ENCODE measurements around the gene DNPEP. TPM values are rescaled to one million over a fixed set of nuclear protein-coding genes. Genes with fewer than 3 reads are reported as not detected.

The DNPEP gene
- total and polyA plus RNA-seq, 2 of the 4 experiments (the other 2 are of a cell fraction): 74.2 to 89.4 TPM

DNA sequence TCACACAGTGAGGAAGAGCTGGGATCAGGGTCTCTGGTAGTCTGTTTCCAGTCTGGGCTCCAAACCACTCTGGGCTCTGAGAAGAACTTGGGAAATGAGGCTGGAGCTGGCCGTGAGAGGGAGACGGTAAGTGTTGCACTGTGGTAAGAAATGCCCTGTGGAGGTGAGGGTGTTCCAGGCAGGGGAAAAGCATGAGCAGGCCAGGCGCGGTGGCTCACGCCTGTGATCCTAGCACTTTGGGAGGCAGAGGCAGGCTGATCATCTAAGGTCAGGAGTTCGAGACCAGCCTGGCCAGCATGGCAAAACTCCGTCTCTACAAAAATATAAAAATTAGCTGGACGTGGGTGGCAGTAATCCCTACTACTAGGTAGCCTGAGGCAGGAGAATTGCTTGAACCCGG is 16.1 kb upstream of the DNPEP start:
- Histone ChIP-seq H4K5ac (ENCODE audit: low read depth, low read length) (no peak overlapping the region), H3K9me1 (ENCODE audit: insufficient read depth, low read length) (peaks cover 20% of the 10 kb centered on the region), H3K4me2 (ENCODE audit: low read depth, low read length) (no peak overlapping the region), H3K36me3 (ENCODE audit: control insufficient read depth, insufficient read depth, low read length) (no peaks in the 10 kb centered on the region), H2BK120ac (ENCODE audit: low read depth, low read length) (peak overlapping the region; percentile 49; the same call in 1 of the 2 replicates), H2AFZ (replicated peaks; ENCODE audit: low read length, poor library complexity) (peak overlapping the region; percentile 60), H3K27me3 (ENCODE audit: control insufficient read depth, insufficient read depth, low read length) (no peaks in the 10 kb centered on the region; the same call in 1 of the 2 replicates), H2BK20ac (ENCODE audit: low read depth, low read length) (peak overlapping the region; percentile 31; the same call in 1 of the 2 replicates), H3K79me1 (ENCODE audit: low read depth in 1 of 2, low read length in 2 of 2) (no peaks in the 10 kb centered on the region), H3K4me1 (ENCODE audit: control insufficient read depth, insufficient read depth, low read length) (peaks cover 27% of the 10 kb centered on the region), H2BK15ac (ENCODE audit: low read depth, low read length) (peak overlapping the region; percentile 57; the same call in 1 of the 3 replicates), H3K18ac (ENCODE audit: low read depth, low read length) (no peak overlapping the region), H4K20me1 (ENCODE audit: insufficient read depth, low read length) (no peaks in the 10 kb centered on the region), H4K91ac (ENCODE audit: insufficient read depth, low read depth, low read length) (peak overlapping the region; percentile 51; the same call in 1 of the 2 replicates), H3K9ac (ENCODE audit: low read depth, low read length) (no peak overlapping the region), H2AK5ac (ENCODE audit: low read depth, low read length) (peak overlapping the region; percentile 68), H3K4ac (ENCODE audit: low read depth, low read length) (peak overlapping the region; percentile 68), H3K27ac (ENCODE audit: insufficient read depth, low read length) (no peak overlapping the region), H4K8ac (ENCODE audit: low read depth in 2 of 2, low read length in 2 of 2) (no peak overlapping the region), H3K4me3 (ENCODE audit: insufficient read depth, low read depth, low read length) (no peak overlapping the region), H2BK5ac (ENCODE audit: low read depth, low read length, poor library complexity, severe bottlenecking) (no peak overlapping the region), H2AK9ac (replicated peaks; ENCODE audit: low read depth, low read length, poor library complexity) (peak overlapping the region; percentile 79), H3K56ac (ENCODE audit: extremely low read depth, insufficient read depth, low read length) (no peak overlapping the region; the same call in 1 of the 2 replicates), H3K23ac (ENCODE audit: low read depth, low read length) (no peak overlapping the region), H3K14ac (replicated peaks; ENCODE audit: low read depth, low read length) (no peak overlapping the region; the same call in 1 of the 2 replicates), H3K9me3 (ENCODE audit: control insufficient read depth, insufficient read depth, low read length) (no peaks in the 10 kb centered on the region)
- ATAC-seq (ENCODE audit: low read depth) (no peak), DNase-seq (no peak)
- dilution Hi-C loops (cut with HindIII; ENCODE audit: low sequenced_read_pairs, unreplicated experiment): no loop called here
- TF ChIP-seq NFE2L2 (IDR thresholded peaks at IDR 0.05; ENCODE audit: low read depth, low read length) (no peak), MAZ (IDR thresholded peaks at IDR 0.05; ENCODE audit: borderline replicate concordance, low read depth, low read length) (no peak), MAFK (IDR thresholded peaks at IDR 0.05; ENCODE audit: low read depth, low read length) (no peak), RAD21 (IDR thresholded peaks at IDR 0.05; ENCODE audit: low read length) (no peak), RFX5 (IDR thresholded peaks at IDR 0.05; ENCODE audit: low read depth, low read length) (no peak), POLR2A (IDR thresholded peaks at IDR 0.05; ENCODE audit: low read depth, low read length) (no peak), FOS (IDR thresholded peaks at IDR 0.05; ENCODE audit: low read depth, low read length) (no peak), SMC3 (IDR thresholded peaks at IDR 0.05; ENCODE audit: low read depth, low read length) (no peak), CEBPB (IDR thresholded peaks at IDR 0.05; ENCODE audit: low read depth, low read length) (no peak), BHLHE40 (IDR thresholded peaks at IDR 0.05; ENCODE audit: low read depth, low read length) (no peak), RCOR1 (IDR thresholded peaks at IDR 0.05; ENCODE audit: insufficient replicate concordance, low read length) (no peak), MXI1 (IDR thresholded peaks at IDR 0.05; ENCODE audit: borderline replicate concordance, low read depth, low read length) (no peak)
- TF ChIP-seq, protein P1, sequence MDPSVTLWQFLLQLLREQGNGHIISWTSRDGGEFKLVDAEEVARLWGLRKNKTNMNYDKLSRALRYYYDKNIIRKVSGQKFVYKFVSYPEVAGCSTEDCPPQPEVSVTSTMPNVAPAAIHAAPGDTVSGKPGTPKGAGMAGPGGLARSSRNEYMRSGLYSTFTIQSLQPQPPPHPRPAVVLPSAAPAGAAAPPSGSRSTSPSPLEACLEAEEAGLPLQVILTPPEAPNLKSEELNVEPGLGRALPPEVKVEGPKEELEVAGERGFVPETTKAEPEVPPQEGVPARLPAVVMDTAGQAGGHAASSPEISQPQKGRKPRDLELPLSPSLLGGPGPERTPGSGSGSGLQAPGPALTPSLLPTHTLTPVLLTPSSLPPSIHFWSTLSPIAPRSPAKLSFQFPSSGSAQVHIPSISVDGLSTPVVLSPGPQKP (IDR thresholded peaks at IDR 0.05; ENCODE audit: borderline replicate concordance, low read depth, low read length): no peak
- TF ChIP-seq, protein P2, sequence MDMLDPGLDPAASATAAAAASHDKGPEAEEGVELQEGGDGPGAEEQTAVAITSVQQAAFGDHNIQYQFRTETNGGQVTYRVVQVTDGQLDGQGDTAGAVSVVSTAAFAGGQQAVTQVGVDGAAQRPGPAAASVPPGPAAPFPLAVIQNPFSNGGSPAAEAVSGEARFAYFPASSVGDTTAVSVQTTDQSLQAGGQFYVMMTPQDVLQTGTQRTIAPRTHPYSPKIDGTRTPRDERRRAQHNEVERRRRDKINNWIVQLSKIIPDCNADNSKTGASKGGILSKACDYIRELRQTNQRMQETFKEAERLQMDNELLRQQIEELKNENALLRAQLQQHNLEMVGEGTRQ (IDR thresholded peaks at IDR 0.05; ENCODE audit: low read depth, low read length): no peak
- TF ChIP-seq, protein P3, sequence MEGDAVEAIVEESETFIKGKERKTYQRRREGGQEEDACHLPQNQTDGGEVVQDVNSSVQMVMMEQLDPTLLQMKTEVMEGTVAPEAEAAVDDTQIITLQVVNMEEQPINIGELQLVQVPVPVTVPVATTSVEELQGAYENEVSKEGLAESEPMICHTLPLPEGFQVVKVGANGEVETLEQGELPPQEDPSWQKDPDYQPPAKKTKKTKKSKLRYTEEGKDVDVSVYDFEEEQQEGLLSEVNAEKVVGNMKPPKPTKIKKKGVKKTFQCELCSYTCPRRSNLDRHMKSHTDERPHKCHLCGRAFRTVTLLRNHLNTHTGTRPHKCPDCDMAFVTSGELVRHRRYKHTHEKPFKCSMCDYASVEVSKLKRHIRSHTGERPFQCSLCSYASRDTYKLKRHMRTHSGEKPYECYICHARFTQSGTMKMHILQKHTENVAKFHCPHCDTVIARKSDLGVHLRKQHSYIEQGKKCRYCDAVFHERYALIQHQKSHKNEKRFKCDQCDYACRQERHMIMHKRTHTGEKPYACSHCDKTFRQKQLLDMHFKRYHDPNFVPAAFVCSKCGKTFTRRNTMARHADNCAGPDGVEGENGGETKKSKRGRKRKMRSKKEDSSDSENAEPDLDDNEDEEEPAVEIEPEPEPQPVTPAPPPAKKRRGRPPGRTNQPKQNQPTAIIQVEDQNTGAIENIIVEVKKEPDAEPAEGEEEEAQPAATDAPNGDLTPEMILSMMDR (conservative IDR thresholded peaks at IDR 0.05; ENCODE audit: low read depth, low read length): no peak
- CTCF ChIA-PET: interaction anchor here (0.6 to 4.0 kb wide), 12 partner anchors 16 to 280 kb away, joined by 3 to 36 read pairs (median 5); partner anchors contain the start of genes ASIC4 and DNPEP
- intact Hi-C loops (cut with micrococcal nuclease): loop anchor here (1.0 to 2.0 kb wide), 6 partner anchors 30 to 238 kb away; partner anchors contain the start of gene SPEG
- WGBS, 2 experiments (ENCODE audit: extremely low coverage in 2 of 2, insufficient read length in 1 of 2): 100% methylated on average over 4 of the region's 9 CpGs; no CpG with 5 or more reads in 1 of the 2 experiments
- in situ Hi-C loops (cut with MboI; ENCODE audit: low sequenced_read_pairs): loop anchor here (5.0 kb wide), 1 partner anchor 128 kb away; no protein-coding TSS in a partner anchor
- POLR2A ChIA-PET (ENCODE audit: unreplicated experiment): no interaction called here
- no TSS peak for BruUV-seq (replicated peaks)

All from IMR-90 (cell line).